ENCODE data around the gene MBOAT7.

GRCh38 chr19:54128796-54129616 is 60.4 kb downstream of the MBOAT7 start:
- TF ChIP-seq, protein P1, sequence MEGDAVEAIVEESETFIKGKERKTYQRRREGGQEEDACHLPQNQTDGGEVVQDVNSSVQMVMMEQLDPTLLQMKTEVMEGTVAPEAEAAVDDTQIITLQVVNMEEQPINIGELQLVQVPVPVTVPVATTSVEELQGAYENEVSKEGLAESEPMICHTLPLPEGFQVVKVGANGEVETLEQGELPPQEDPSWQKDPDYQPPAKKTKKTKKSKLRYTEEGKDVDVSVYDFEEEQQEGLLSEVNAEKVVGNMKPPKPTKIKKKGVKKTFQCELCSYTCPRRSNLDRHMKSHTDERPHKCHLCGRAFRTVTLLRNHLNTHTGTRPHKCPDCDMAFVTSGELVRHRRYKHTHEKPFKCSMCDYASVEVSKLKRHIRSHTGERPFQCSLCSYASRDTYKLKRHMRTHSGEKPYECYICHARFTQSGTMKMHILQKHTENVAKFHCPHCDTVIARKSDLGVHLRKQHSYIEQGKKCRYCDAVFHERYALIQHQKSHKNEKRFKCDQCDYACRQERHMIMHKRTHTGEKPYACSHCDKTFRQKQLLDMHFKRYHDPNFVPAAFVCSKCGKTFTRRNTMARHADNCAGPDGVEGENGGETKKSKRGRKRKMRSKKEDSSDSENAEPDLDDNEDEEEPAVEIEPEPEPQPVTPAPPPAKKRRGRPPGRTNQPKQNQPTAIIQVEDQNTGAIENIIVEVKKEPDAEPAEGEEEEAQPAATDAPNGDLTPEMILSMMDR (IDR thresholded peaks at IDR 0.05; ENCODE audit: insufficient read depth, low read length): no peak
- TF ChIP-seq POLR2AphosphoS5 (IDR thresholded peaks at IDR 0.05; ENCODE audit: low read depth) (no peak), REST (IDR thresholded peaks at IDR 0.05; ENCODE audit: insufficient replicate concordance, low read depth) (no peak)
